Brain pericyte (primary cell): Measurements from ENCODE around the gene CROCC2.

ENCODE experiments used
- DNase-seq: peaks from one replicate; pipeline ENCODE4 v3.0.0-alpha.2; 2012; ENCODE audit warnings: low read depth, low spot score

The CROCC2 gene

DNA sequence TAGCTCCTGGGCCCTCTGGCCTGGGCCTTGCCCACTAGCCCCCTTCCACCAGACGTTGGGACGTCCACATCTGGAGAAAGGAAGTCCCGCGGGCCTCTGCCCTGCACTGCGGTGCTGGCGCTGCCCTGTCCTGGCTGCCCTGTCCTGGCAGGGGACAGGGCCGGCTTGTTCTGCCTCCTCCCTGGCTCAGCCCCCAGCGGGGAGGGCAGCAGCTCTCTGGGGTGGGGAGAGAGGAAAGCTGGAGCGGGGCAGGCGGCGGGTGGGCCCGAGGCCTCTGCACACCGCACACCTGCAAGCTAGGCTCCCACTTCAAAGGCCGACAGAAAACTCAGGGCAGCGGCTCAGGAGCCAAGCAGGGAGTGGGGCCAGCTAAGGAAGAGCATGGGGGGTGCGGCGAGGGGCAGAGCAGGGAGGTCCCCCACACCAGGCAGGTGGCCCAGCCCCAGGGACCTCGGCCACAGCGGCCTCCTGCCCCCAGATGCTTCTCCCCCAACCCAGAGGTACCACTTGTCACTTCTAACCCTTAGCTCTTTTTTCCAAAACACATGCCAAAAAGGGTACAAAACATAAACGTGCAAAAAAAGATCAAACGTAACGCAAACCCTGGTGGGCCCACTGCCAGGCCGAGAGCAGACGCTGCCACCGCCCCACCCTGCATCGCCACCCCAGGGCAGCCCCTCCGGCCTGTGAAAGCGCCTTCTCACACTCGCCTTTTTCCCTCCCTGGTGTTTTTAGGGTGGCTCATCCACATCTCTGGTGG is 105.8 kb downstream of the CROCC2 start:
- no peak for DNase-seq

GRCh38 chr2:241014224-241014623 is 108.1 kb downstream of the CROCC2 start:
- DNase-seq = no peak

DNA sequence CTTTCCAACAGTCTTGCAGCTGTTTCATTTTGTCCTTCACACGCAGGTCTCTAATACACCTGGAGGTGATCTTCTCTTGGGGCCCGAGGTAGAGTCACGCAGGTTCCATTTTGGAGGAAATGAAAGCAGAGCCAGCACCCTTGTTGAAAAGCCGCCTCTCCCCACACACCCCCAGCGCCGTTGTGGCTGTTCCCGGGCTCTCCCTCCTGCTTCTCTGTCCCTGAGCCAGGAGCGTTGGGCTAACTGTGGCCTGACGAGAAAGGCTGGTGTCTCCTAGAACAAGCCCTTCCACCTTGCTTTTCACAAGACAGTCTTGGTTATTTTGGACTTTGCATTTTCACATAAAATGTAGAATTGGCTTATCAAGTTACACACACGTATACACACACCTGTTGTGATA is 108.6 kb downstream of the CROCC2 start:
- no peak for DNase-seq

DNA sequence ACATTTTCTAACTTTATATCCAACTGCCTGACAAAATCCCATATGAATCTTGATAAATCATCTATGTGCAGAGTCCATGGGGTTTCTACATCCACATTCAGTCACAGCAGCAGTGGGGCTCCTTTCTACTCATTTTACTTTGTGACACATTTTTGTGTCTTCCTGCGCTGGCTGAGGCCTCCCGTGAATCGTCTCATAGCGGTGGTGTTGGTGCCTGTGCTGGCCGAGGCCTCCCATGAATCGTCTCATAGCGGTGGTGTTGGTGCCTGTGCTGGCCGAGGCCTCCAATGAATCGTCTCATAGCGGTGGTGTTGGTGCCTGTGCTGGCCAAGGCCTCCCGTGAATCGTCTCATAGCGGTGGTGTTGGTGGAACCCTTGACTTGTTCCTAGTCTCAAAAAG is 109.3 kb downstream of the CROCC2 start:
- DNase-seq = no peak

- DNase-seq = no peak
These were observed 111.2 kb downstream of the CROCC2 start for GRCh38 chr2:241017228-241017940.

DNA sequence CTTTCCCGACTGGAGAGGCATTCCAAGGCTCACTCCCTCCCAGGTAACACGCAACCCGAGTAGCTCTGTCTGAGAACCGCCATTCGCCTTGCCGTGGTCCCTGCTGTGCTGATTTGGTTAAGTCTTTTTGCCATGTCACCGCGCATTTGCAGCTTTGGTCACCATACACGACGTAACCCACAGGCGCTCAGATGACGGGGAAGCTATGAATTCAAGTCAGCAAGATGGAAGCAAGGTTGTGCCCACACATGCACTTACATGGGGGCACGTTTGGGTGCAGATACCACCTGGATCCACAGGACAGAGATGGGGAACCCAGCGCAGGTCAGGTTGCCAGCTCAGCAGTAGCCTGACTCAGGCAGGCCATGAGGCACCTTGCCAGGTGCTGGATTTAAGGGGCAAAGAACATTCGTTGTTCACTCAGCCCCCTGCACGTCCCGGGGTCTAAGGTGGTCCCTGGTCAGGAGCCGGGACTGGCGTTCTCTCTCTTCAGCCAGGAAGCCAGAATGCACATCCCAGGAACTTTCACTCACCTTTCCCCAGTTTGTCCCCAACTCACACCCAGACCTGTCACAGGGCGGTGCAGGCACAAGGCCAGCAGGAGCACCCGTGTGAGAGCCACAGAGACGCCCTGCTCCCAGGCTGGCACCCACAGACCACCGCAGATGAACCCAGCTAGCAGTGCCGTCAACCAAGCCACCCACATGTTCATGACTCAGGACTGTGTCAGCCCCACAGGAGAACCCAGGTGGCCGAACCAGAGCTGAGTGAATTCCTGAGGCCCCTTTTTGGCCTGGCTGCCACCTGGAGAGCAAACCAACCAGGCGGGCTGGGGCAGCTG is 112.1 kb downstream of the CROCC2 start:
- no peak for DNase-seq

DNA sequence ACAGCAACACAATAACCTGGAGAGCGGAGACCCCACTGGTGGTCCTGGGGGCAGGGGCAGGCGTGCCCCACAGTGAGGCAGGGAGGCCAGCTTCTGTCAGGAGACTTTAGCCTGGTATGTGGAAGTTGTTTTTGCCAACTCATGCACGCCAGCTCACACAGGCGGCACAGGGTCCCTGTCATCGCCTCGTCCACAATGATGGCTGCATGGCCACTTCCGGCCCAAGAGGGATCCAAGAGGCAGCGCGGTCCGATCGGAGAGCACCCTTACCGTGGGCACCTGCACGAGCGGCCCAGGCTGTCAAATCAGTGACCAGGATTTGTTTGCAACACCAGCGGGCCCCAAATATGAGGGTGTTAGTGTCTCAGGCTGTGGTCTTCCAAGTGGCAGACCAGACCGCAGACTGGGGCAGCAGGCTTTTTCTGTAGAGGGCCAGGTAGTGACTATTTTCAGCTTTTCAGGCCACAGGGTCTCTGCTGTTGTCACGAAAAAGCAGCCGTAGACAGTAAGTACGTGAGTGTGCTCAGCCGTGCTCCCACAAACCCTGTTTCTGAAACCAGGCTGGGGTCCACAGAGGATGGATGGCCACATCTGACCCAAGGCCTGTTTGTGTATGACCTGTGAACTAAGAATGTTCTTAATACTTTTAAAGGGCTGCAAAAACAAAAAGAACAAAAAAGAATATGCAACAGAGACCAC is 113.5 kb downstream of the CROCC2 start:
- DNase-seq = no peak

DNA sequence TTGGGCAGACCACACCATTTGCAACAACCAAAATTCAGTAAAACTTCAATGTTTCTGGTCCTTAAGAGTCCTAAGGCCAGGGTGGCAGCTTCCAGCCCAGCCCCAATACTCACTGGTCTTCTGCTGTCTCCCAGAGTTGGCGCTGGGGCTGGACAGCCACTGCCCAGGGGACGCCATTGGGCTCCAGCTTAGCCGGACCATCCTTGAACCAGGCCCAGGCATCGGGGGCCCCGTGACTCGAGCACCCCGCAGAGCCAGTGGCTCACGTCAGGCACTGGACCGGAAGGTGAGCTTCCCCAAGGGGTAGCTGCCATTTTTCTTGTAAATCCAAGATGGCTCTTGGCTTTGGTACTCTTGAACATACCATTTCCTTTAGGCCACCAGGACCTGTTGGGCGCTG is 114.1 kb downstream of the CROCC2 start:
- DNase-seq = no peak

DNA sequence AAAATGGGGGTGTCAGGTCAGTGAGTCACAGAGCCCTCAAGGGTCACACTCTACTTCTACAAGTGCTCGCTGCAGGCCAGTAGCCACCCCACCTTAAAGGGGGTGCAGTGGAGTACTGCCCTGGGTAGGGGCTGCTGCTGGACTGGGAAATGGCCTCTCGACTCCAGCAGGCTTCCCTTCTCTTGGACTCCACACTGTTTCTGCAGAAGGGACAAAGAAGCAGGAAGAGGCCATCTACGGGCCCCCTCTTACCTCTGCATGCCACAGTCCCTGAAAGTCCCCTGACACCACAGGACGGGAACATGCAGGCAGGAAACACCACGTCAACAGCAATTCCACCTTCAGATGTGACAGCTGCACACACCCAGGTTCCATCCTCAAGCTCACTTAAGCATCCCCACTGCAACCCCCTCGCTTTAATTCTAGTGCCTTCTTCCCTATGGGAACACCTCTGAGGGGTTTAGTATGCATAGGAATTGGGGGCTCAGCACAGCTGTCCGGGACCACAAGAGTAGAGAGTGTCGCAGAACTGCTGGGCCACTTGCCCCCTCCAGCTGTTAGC is 114.6 kb downstream of the CROCC2 start:
- DNase-seq = no peak

GRCh38 chr2:241025639-241026038 is 119.5 kb downstream of the CROCC2 start:
- DNase-seq = no peak

GRCh38 chr2:241029599-241030332 is 123.6 kb downstream of the CROCC2 start:
- DNase-seq = no peak

DNA sequence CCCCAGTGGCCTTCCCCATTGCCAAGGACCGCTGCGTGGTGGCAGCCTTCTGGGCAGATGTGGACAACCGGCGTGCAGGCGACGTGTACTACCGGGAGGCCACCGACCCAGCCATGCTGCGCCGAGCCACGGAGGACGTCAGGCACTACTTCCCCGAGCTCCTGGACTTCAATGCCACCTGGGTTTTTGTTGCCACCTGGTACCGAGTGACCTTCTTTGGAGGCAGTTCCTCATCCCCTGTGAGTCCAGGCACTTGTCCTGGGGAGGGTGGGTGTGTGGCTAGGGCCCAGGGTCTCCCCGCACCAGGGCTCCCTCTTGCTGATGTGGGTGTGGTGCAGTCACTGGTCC is 124.2 kb downstream of the CROCC2 start:
- DNase-seq = no peak

- DNase-seq = no peak
These were observed 124.7 kb downstream of the CROCC2 start for GRCh38 chr2:241030883-241031282.

DNA sequence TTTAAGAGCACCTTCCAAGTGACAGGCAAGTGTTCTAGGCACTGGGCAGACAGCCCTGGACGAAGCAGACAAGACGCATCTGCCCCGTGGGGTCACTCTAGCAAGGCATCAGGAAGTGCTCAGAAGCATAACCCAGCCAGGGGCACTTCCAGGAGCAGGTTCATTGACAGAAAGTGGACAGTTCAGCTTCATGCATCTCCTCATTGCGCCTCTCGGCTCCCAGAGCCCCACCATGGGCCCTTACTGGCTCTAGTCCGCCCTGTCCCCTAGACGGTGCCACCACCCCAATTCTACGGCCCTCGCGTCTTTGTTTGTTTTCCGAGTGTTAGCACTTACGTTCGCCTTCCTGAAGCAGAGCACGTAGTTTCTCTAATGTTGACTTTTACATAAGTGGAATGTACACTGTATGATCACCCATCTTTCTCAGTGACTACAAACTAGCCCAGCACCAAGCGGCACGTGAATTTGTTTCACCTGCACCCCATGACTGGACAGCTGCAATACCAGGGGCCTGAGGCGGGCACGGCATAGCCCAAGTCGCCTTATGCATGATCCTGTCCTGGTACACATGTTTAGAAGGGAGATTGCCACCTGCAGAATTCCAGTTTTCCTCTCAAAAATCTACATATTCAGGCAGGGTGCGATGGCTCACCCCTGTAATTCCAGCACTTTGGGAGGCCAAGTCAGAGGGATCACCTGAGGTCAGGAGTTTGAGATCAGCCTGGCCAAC is 125.5 kb downstream of the CROCC2 start:
- no peak for DNase-seq

GRCh38 chr2:241033336-241033987 is 127.3 kb downstream of the CROCC2 start:
- DNase-seq = no peak

- DNase-seq = no peak
These were observed 127.9 kb downstream of the CROCC2 start for GRCh38 chr2:241033994-241034393.

- no peak for DNase-seq
These were observed 128.5 kb downstream of the CROCC2 start for GRCh38 chr2:241034490-241035141.

DNA sequence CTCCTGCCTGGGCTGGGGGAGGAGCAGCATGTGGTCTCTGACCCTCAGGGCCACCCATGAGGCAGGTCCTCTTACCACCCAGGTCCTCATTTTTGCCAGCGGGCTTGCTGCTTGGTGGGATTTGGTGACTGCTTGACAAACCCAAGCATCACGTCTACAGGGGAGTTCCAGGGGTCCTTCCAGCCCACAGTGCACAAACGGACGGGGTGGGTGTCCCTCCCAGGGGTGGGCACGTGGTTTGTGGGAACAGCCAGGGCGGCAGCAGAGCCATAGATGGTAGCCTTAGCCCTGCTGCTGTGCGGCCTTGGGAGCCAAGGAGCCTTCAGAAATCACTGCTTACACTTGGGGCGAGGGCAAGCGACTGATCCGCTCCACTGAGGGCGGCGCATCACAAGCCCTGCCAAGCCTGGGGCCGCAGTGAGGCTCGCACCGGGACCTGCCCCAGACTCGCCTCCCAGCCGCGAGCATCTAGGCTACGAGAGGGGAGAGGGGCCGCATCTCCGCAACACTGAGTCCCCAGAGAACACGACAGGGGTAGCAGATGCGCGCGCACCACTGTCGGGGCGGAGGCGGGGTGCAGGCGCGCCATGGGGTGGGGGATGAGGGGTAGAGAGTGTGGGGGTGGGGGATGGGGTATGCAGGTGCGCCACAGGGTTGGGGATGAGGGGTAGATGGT is 129.1 kb downstream of the CROCC2 start:
- no peak for DNase-seq
